Amniotic stem cell (primary cell): ENCODE data around the gene STYK1.
A peak's percentile ranks its signal among the peaks of the same experiment; 100 is the strongest.

ENCODE experiments used
- DNase-seq: peaks from one replicate; lab custom pipeline; 2025; lab: John Stamatoyannopoulos, UW

STYK1 gene

GRCh38 chr12:10673659-10674384 lies at the start of gene STYK1:
TSS of gene STYK1 (minus strand) at chr12:10674052. CDS start at chr12:10634618, 39,434 bp downstream.
- peak; percentile 5 for DNase-seq

- DNase-seq: peak; percentile 37
Observed at GRCh38 chr12:10722905-10723746, 49.3 kb upstream of the STYK1 start, which contains the start of gene YBX3. TSS of gene YBX3 (minus strand) at chr12:10723323. CDS start at chr12:10723111, 212 bp downstream.

GRCh38 chr12:10722502-10722904 lies 48.7 kb upstream of the STYK1 start:
- peak; percentile 43 for DNase-seq

GRCh38 chr12:10721651-10722501 lies 48.0 kb upstream of the STYK1 start:
- DNase-seq: peak; percentile 86

GRCh38 chr12:10720974-10721650 lies 47.3 kb upstream of the STYK1 start:
- DNase-seq: no peak

- no peak for DNase-seq
Observed at GRCh38 chr12:10719482-10719881, 45.6 kb upstream of the STYK1 start.

- DNase-seq: peak; percentile 12
Observed at GRCh38 chr12:10718279-10718821, 44.5 kb upstream of the STYK1 start.

- DNase-seq: no peak
Observed at GRCh38 chr12:10717410-10717809, 43.6 kb upstream of the STYK1 start.

- DNase-seq: peak; percentile 80
Observed at GRCh38 chr12:10716704-10717315, 43.0 kb upstream of the STYK1 start.

- no peak for DNase-seq
Observed at GRCh38 chr12:10716277-10716676, 42.4 kb upstream of the STYK1 start.

- no peak for DNase-seq
Observed at GRCh38 chr12:10715491-10715890, 41.6 kb upstream of the STYK1 start.

- no peak for DNase-seq
Observed at GRCh38 chr12:10709808-10710207, 36.0 kb upstream of the STYK1 start.

GRCh38 chr12:10708862-10709261 lies 35.0 kb upstream of the STYK1 start:
- no peak for DNase-seq

GRCh38 chr12:10705655-10706054 lies 31.8 kb upstream of the STYK1 start:
- no peak for DNase-seq

GRCh38 chr12:10701843-10702242 lies 28.0 kb upstream of the STYK1 start:
- no peak for DNase-seq

GRCh38 chr12:10701131-10701681 lies 27.4 kb upstream of the STYK1 start:
- DNase-seq: no peak

- no peak for DNase-seq
Observed at GRCh38 chr12:10700581-10700980, 26.7 kb upstream of the STYK1 start.

GRCh38 chr12:10697862-10698261 lies 24.0 kb upstream of the STYK1 start:
- DNase-seq: no peak

GRCh38 chr12:10697156-10697555 lies 23.3 kb upstream of the STYK1 start:
- DNase-seq: no peak

GRCh38 chr12:10690906-10691305 lies 17.1 kb upstream of the STYK1 start:
- DNase-seq: no peak

- DNase-seq: no peak
Observed at GRCh38 chr12:10689146-10689545, 15.3 kb upstream of the STYK1 start.
